Activated CD4-positive, alpha-beta T cell treated with anti-CD3 and anti-CD28 coated beads for 24 hours (primary cell): Measurements from ENCODE around the gene DENND1A.

Source experiments
- DNase-seq, 2 donors: peaks; one replicate each; pipeline ENCODE4 v3.0.0-alpha.2; 2020; ENCODE audit warnings: low read depth in 2 of 2

Gene DENND1A

DNA sequence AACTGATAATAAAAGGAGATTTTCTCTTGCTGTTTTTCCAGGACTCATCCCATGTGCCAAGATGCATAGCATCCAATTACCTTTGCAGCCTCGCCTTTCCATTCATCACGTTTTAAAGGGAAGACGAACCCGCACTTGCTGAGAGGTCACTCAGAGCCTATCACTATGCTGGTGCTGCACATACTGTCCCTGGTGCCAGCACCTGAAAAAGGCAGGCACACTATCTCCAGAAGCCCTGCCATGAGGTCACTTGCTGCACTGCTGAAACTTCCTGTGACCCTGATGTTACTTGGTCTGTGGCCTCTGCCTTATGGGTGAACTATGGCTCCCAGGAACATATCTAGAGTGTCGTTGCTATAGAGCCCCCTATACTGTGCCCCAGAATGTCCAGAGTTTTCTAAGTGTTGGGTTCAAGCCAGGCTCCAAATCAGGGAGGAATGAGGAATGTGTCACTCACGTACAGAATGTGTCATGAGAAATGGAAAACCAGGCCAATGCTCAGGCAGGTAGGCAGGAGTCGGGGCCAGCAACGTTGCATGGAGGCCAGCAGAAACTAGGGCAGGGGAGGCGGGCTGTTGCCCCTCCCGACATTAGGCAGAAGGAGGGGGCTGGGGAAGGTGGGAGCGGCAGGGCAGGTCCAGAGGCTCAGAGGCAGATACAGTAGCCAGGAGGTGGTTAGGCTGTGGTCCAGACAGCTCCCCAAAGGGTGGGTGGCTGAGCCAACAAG is 311.8 kb downstream of the DENND1A start:
- DNase-seq: no peak

DNA sequence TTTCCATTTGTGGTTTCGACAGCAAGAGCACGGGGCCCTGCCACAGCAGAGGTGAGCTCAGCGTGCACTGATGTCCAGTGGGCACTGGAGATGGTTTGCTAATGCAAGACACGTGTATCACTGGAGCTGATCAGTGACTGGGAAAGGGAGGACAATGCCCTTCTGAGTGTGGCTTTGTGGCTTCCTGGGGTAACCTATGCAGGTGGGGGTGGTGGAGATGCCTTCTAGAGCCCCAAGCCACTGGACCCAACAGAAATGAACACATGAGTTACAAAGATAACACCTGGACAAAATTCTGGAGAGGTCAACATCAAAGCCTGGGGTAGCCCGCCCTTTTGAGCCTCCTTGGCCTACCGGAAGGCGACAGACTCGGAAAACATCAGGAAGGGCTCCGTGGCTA is 312.6 kb downstream of the DENND1A start:
- DNase-seq: no peak

DNA sequence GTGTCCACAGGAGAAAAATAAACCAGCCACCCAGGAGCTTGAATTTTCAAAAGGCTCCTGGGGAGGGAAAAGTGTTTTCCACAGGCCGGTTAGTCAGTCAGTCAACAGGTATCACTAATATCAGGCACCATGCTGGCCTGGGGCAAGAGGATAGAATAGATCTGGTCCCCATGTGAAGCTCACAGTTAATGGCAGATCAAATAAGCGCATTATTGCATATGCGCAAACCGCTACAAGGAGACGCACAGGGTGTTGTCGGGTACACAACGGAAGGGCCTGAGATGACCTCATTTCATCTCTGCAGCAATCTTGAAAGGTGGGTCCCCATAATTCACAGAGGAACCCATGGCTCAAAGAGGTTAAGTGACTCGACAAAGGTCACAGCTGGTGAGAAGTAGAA is 313.2 kb downstream of the DENND1A start:
- no peak for DNase-seq

DNA sequence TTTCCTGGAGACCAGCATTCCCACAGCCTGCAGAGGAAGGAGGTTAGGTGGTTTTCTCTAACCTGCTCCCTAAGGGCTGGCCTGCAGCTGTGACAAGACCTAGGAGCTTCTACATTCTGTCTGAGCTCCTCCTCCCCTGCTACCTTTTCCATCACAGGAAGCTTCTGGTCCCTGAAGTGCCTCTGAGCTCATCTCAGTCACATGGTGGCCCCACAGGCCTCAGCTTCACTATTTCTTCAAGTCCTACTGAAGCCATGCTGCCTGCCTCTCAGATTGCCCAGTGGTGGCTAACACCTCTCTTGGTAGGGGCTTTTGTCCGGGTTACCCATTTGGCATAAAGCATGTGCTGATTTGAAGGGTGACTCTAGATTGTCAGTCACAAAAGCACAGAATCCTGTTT is 314.5 kb downstream of the DENND1A start:
- DNase-seq: no peak

DNA sequence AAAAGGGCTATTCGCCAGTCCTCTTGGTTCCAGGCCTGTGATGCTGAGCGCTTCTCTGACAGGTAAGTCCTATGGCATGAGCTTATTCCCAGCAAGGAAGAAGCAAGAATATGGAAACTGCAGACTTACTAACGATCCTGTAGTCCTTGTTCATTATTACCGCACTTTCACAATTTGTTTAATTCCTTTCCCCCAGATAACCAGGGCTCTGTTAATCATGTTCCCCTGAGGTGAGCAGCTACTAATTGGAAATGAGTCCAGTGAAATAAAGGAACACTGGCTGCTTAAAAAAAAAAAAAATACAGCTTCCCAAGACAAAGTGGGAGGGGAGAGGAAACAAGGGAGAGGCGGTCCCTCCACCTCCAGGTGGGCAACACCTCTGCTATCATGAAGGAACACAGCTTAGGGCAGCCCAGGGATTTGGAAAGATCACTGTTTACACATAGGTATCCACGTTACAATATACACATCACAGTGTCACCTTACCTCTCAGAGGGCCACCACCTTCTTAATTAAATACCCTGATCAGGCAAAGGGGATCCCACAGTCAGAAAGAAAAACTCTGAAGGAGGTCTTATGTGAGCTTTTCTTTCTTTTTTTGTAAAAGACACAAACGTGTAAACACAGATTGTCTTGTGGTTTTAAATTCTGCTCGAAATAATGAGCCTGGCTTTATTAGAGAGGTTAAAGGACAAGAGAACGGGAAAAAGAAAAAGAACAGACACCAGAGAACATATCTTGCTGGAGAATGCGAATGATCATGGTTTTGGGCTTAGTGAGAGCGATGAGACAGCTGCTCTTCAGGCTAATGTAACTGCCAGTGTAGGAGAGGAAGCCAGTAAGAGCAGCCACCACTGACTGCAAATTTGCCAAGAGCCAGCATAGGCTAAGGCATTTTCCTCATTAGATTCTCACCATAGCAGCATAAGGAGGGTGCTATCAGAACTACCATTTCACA is 315.3 kb downstream of the DENND1A start:
- DNase-seq: no peak

DNA sequence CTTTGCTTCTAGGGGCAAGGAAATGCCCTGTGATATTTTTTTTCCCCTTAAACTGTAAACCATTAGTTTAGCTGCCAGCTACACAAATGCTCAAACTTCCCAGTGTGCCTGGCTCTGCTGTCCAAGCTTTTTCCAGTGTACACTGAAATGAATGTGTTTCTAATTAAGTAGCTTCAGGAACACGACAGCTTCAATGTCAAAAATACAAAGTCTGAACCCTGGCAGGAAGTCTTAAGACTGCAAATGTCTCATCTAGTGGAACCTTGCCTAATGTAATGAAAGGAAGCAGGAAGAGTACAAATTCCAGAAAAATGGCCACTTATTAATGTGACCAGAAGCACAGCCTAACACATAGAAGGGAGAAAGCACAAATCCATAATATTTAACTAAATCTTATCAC is 318.7 kb downstream of the DENND1A start:
- no peak for DNase-seq

DNA sequence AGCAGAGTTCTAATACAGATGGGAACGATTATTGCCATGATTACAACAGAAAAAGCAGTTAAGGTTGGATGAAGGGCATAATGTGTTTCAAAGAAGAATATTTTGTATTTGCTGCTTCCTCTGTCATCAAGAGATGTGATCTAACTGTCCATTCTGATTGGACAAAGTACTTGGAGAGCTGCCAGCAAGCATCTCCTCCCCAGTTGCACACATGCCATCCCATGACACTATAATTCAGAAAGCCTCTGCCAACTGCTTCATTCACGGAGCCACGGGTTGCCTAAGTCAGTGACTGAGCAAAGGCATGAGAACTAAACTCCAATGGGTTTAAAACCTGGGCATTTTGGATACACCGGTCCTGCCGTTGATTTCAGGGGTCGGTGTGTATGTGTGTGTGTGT is 320.1 kb downstream of the DENND1A start:
- no peak for DNase-seq

DNA sequence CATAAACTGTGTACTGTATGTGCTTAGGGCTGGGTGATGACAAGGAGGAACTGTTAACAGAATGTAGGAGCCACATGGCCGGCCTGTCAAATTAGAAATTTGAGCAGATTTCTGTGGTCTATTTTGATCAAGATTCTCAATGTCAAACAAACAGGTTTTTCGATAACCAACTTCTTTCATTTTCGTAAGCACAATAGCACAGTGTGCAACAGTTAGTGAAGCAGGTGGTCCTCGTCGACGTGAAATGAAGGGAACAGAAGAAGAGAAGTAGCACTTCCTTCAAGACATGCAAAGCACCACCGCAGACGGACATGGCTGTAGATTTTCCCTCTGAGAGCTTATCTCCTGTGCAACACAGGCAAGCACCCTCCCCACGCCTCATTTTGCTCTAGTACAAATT is 321.8 kb downstream of the DENND1A start:
- DNase-seq: no peak

DNA sequence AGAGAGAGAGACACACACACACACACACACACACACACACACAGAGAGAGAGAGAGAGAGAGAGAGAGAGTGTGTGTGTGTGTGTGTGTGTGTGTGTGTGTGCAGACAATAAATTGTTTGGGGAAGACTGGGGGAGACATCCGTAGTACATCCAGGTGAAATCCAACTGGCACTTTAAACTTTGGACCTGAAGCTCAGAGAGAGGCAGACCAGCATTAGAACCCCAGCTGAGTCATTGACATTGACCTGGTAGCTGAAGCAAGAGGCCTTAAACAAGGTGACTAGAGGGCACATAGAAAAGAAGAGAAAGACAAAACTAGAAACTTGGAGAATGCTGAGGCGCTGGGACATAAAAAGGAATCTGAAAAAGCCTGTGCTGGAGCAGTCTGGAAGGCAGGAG is 322.4 kb downstream of the DENND1A start:
- no peak for DNase-seq

DNA sequence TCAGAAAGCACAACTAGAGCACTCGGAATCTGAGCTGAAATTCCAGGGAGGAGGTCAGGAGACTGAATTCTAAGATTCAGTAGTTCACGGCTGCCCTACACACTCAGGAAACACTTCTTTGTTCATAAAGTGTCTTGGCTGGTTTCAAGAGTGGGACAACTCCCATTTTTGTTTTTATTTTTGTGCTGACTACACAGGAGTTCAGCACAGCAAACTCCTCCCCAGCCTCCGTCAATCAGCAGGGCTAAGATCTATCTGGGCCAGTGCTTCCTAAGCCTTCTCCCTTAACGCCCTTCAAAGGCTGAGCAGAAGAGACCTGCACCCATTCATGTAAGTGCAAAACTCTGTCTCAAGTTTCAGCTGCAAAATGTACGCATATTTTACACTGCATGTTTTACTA is 323.8 kb downstream of the DENND1A start:
- no peak for DNase-seq

DNA sequence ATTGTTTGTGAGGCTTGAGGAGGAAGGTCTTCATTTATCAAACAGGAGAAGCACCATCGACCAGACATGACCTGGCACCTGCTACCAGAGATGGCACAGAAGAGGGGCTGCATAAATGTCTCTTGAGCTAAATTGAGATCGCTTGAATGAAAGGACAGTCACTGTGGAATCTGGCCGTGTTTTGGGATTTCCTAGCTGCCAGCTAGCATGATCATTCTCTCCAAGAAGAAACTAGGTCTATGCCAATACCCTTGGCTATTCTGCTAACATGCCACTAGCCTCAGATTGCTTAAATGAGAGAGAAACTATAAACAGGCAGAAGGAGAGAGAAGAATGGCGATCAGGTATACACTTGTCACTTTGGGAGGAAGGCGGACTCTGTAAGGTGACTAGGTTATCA is 324.6 kb downstream of the DENND1A start:
- DNase-seq: no peak

DNA sequence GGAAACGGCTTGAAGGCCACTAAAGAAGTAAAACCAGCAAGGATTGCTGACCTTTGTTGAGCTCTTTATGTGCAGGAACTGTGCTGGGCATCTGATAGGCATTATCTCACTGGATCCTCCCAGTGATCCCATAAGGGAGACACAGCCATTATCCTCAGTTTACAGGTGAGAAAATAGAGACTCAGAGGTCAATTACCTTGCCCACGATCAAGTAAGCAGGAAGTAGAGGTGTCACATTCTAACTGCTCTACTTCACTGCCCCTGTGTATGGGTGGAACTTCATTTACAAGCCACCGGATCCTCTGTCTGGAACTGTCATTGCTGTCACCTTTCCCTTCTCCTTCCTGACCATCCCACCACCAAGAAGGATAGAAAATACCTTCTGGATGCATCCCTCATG is 325.1 kb downstream of the DENND1A start:
- no peak for DNase-seq

DNA sequence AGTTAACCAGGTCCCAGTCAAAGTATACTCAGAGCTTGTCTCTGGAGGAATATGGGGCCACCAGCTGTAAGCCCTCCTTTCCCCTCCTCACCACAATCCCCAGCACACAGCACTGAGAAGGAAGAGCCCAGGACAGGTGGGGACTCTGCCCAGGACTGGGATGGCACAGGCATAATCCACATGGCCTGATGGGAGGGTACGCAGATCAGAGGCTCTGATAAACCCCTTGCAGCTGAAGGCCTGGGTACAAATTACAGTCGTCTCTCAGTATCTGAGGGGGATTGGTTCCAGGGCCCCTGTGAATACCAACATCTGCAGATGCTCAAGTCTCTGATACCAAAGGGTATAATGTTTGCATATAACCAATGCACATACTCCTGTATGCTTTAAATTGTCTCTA is 328.1 kb downstream of the DENND1A start:
- no peak for DNase-seq

DNA sequence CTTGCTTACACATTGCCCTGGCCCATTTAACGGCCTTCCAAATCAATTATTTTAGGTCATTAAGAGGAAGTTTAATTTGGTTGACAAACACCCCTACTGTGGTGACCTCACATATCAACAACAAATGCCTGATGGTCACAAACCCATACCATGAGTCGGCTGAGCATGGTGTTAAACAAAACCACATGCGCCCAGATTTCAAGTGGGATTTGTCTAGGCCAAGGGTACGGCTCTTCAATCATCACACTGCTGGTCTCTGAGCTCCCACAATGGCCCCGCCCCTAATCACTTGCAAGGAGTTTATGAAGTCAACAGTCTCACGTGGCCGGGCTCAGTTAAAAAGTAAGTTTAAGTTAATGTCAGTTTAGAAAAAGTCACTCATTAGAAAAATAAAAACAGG is 330.1 kb downstream of the DENND1A start:
- no peak for DNase-seq

DNA sequence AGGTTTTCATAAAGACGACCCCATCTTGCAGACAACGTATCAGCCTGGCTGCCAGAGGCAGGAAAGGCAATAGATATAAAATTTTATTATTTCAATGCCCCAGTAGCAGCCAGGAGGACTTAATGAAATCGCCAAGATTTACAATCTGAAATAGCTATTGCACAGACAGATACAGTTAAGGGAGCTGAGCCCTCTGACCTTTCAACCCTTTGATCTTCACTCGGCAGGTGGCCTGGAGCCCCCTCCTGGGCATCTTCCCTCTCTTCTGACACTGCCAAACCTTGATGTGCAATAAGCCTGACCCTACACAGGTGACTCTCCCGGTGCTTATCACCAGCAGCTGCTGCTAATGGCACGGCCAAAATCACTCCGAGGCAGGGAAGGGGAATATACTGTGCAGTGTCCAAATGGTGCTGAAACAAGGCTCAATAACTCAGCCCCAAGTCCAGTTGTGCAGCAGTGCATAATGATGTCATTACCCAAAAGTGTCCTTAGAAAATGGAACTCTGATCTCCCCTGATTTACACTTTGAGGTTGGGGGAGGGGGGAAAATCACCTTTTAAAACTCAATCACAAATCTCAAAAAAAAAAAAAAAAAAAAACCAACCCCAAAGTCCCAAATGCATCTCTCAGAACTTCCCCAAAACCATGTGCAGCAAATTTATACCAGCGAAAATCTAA is 331.9 kb downstream of the DENND1A start:
- DNase-seq: no peak

DNA sequence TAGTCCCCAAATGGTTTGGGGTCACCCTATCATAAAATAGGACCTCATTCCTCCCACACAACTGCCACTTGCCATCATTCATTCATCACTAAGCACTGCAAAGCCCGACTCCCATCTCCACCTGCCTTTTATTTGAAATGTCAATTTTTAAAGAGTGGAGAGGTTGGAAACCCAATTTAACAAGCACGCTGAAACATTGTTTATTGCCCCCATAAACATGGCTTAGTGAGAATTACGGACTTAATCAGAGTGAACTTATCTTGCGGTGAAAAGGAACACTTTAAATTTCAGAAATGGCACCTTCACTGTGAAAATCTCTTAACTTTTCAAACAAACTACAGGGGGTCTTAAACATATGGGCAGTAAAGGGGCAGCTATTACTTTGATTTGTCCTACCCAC is 332.9 kb downstream of the DENND1A start:
- no peak for DNase-seq

DNA sequence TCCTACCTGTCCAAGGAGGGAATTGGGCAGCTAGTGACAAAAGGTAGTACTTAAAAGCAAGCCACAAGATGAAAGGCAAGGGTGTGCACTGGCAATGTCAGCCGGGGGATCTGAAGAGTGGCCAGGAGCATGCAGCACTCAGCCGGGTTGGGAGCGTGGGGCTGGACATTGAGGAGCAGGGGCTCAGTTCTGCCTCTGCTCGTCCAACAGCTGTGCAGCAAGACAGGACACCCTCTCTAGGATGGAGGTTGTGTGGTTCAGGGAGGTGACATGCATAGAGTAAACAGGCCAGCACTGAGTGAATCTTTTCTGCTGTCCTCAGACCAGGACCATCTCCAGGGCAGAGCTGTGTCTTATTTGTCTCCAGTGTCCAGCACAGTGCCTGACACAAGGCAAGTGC is 338.6 kb downstream of the DENND1A start:
- DNase-seq: no peak

DNA sequence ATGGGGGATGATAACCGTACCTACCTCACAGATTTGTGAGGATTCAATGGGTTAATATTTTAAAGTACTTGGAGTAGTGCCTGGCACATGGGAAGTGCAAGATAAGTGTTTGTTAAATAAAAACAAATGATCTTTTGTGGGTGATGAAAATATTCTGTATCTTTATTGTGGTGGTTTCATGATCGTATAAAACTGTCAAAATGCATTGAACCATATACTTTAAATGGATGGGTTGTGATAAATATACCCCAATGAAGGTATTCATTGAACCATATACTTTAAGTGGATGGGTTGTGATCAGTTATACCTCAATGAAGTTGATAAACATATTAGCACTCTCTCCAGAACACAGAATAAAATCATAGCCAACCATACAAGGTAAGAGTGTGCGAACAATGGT is 339.4 kb downstream of the DENND1A start:
- DNase-seq: no peak

DNA sequence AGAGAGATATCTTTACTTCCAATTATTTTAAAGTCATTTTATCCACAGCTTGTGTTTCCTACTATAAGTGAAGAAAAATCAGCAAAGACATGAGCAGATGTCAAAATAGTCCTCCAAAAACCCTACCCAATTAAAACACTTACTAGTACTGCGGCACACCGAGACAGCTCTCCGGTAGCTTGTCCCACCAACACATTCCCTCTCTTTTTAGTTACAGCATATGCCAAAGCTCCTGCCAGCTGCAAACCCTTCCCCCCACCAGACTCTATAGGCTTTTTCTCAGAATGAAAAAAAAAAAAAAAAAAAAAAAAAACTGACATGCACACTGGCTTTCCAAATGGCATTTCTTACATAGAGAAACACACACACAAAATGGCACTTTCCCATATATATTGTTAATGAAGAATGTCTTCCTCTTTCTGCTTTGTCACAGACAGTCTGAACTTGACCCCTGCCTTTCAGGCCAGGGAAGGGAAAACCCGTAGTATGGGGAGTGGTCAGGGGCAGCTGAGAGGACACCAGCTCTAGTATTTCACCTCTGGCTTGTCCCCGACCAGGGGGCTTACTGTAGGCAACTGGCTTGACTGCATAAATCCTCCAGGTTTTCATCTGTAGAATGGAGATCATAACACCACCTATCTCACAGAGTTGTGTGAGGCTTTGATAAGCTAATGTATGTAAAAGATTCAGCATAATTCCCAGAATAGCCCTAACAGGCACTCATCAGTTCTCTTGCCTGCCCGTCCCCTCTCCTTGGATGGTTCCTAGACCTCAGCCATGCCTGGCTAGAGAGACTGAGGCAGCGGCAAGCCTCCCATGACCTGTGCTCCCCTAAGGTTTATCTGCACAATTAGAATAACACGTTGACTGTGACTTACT is 340.3 kb downstream of the DENND1A start:
- DNase-seq: no peak

DNA sequence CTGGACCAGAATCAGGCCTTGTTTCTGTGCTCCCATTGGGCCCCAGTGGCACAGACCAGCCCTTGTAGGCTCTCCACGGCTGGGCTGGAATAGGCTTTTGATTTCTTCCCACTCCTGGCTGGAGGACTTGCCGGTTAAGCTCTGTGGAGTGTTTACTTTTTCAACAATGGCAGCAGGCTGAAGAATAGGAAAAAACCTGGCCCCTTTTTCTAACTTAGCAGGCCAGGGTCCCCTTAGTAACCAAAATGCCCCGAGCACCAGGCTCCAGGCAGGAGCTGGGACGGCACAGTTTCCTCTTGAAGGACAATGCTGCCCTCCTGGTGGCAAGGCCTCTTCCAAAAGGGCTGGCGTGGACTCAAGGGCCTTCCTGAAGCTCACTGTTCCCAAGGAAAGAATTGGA is 343.7 kb downstream of the DENND1A start:
- no peak for DNase-seq
